ENCODE results near the gene NEFH.
A peak's percentile ranks its signal among the peaks of the same experiment; 100 is the strongest.

The NEFH gene

DNA sequence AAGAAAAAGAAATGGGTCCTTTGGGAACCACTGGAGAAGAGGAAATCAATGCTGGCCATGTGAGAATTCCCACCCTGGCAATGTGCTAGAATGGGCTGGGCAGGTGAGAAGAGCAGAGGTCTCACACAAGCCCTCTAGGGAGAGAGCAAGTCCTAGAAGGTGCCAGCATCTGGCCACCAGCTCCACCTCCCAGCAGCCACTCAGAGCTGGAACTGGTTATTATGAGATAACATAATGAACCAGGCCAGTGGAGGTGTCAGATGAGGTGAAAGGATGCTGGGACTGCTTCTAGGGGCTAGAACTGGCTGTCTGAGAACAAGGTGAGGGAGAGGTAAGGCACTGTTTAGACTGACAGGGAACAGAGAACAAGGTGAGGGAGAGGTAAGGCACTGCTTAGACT, 29.3 kb downstream of the NEFH start:
- no peak for DNase-seq

DNA sequence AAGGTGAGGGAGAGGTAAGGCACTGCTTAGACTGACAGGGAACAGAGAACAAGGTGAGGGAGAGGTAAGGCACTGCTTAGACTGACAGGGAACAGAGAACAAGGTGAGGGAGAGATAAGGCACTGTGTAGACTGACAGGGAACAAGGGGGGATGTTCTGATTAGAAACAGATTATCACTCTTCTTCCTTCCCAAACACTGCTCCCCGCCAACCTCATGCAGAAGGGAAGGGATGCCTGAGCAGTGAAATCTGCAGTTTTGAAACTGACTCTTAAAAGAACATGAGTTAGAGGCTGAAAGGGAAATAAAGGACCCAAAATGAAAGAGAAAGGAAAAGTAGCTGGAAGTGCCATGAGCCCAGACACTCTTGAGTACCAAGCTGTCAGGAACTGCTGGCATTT, 29.8 kb downstream of the NEFH start:
- DNase-seq: no peak

DNA sequence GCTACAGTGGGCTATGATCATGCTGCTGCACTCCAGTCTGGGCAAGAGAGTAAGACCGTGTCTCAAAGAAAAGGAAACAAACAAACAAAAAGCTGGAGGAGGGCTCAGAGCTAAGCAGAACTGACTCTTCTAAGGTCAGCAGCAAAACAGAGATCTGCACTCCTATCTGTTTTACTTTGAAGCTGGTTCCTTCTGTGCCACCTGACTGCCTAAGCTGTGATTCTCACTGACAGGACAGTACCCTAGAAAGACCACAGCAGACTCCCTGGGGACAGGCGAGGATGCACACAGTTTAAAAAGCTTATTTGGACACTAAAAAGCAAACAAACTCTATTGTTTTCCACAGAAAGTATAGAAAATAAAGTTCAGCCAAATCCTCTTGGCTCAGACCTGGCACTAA, 30.5 kb downstream of the NEFH start:
- DNase-seq: no peak

DNA sequence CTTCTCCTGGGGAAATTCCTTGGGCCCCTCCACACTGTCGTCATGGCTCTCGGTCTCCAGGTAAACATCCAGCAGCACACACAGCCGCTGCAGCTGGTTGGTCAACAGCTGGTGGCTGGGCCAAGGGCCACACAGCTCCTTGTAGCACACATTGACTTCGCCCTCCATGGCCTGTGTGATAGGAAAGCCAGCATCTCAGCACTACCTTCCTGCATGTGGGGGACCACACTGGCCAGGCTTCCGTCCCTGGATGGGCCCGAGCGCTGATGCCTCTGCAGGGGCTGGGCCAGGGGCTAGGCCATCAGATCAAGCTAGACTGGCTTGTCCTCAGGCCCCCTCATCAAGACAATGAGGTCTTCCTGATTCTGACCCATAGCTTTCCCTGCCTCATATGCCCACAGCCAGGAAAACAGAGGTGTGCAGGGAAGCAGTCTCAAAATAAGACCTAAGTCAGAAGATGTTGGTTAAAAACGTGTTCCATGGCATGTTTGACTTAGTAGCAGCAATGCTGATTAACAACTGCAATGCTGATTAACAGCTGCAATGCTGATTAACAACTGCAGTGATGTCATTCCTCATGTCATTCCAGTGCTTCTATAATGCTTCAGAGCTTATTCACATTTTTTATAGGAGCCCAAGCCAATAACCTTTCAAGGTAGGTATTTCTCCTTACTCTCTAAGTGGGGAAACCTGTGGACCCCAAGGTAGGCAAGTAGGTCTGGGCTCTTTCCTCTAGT, 31.3 kb downstream of the NEFH start:
- DNase-seq: no peak

DNA sequence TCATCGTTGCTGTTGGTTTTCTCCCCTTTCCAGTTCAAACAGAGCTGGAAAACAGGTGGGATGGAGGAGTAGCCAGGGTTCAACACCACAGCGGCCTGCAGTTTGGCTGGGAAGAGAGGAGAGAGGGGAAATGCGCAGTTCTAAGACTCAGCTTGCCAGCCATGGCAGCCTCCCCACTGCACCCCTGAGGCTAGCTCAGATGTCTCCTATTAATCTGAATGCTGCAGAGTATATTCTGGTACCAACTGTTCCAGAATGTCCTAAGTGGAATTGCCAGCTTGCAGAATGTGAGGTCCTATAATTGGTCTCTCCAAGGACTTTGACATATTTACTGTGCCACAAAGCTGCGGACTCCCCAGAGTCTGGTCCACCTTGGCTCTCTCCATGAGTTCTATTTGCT, 32.0 kb downstream of the NEFH start:
- no peak for DNase-seq

DNA sequence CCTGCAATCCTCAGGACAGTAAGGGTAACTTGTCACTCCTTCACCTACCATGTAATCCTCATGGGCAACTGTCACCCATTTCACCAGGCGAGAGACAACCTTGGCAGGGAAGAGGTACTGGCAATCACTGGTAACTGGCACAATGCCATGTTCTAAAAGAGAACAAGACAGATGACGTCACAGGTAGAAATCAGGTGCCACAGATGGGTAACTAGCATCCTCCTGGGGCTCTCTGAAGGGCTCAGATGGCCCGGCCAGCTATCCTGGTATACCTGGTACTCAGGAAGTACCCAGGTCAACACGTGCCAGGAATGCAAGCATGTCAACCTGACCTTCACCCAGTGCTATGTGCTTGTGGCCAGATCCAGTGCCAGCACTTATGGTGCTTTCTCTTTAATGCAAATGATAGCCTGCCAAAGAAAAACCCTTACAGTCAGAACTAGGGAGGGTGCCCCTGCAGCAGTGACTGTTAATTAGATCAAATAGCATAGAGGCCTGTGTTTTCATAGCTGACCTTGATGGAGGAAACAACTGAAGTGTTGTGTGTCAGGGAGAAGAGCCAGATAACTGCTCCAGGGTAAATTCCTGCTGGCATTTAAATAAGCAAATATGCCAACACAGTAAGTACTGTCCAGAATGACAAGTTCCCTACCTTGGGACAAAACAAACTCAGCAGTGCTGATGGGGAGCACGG, 37.3 kb downstream of the NEFH start:
- DNase-seq: peak; percentile 82

DNA sequence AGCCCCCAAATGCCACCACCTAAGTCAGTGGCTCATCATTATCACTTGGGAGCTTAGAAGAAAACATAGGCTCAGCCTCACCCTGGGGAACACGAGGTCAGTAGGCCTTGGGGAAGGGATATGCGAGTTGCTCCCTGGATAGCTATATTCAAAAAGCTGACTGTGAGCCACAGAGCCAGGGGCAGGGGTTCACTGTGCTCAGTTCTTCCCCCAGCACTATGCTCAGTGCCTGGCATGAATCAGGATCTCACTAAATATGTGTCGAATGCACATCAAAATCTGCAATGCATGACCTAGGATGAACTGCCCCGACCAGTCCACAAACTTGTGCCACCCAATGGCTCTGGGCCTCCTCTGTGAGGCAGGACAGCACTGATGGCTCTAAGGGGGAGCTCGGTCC, 38.4 kb downstream of the NEFH start:
- no peak for DNase-seq

DNA sequence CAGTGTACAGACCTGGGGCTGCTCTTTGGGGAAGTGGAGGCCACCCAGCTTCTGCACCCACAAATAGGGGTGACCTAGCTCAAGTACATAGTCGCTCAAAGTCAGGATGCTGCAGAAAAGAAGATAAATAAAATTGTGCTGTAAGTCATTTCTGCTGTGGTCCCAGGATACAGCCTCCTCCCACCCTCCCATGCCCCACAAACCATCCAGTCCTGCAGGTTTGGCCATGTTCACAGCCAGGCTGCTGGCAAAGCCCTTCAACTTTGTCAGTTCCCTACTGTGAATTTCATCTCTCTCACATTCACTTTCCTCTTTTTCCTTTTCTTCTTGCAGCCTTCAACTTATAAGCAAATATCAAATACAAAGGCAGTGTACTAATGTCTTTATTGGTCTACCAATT, 40.0 kb downstream of the NEFH start:
- no peak for DNase-seq

DNA sequence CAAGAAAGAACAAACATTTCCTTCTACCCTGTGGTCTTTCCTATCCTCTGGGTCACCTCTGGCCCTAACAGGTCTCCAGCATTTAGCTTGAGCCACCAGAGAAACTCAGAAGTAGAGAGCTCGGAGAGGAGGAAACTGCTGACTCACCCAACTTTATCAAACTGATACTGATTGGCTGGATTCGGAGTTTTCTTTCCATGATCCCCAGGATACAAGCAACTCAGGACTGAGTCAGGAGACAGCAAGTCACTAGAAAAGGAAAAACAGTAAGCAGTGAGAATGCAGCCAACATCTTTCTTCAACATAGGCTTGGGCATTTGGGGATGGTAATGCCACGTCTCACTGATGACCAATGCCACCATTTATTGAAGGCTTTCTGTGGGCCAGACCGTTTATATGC, 40.8 kb downstream of the NEFH start:
- DNase-seq: no peak

DNA sequence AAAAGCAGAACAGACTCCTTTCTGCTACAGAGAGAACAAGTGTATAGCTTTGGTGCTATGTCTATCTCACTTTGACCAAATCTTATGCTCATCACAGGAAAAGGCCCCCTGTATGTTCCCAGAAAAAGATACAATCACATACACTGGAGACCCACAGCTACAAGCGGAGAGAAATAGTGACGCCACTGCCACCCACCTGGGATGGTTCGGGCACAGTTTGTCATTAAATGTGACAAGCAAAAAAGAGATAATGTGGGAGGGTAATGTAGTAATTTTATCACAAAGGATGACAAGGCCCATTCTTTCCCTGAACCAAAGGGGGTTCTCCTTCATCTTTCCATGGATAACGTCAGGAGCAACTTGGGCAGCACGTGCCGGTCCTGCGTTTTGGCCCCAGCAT, 41.5 kb downstream of the NEFH start:
- no peak for DNase-seq

DNA sequence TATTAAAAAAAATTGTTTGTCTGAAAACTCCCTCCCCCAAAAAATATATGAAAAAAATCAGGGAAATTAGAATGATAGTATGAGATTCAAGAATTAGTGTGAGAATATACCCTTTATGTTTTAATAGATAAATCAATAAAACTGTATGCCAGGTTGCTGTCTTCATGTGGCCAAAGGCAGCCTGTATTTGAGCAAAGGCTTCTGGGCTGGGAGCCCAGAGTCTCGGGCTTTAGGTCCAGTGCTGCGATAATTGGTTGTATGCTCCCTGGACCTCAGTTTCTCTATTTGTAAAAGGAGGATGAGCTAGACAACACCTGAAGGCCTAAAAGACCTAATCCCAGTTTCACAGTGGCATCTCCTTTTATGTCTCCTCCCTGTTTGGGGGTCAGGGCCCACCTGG, 43.7 kb downstream of the NEFH start:
- DNase-seq: no peak

DNA sequence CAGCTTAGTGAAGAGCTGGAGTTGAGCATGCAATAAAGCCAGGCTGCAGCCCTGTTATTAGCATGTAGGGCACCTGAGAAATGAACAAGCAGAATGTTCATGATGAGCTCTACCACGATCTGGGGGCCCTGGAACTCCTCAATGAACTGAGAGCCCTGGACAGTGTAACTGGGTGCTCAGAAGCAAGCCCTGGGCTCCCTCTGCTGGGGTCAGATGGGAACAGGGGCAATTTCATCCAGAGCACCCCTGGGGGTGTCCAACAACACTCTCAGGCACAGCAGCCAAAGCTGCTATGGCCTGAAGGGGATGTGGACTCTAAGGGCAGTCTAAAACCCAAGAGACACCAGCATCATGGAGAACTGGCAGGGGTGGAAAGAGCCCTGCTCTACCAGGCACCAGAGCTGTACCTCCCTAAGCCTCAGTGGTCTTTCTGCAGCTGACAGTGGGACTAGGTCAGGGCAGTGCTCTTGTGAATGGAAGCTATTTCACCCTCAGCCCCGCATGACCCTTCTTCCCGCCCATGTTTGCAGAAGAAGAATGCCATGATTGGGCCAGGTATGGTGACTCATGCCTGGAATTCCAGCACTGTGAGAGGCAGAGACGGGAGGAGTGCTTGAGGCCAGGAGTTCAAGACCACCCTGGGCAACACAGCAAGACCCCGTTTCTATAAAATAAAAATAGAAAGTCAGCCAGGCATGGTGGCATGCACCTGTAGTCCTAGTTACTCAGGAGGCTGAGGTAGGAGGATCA, 44.6 kb downstream of the NEFH start:
- DNase-seq: no peak

DNA sequence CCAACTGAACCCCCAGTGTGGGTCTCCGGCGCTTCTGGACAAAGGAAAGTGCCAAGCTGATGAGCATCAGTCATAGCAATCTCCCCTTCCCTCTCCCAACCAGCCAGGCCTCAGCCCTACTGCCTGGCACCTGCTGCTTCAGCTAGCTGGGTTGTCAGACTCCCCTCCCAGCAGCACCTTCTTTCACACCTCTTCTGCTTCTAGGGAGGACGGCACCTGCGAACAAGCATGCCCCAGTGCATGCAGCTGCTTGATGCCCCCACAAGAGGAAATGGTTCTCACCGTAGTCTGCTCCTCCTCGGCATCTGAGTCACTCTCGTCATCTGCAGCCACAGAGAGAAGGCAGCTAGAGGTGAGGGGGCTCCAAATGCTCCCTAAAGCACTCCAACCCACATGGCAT, 48.1 kb downstream of the NEFH start:
- DNase-seq: no peak

DNA sequence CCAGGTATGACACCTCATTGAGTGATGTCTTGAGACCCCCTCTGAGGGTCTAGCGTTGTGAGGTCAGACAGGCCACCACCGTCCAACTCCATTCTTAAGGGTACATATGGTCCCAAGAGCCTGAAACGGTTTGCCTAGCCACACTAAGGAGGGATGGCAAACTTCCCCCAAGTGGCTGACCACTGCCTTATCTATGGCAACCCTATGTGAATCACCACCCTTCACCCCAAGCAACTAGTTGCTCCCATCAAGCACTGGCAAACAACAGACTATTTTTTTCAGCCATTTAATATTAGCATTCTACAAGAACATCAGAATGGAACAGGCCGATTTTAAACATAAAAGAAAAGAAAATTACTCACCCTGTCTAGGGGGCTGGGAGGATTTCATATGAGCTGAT, 50.7 kb downstream of the NEFH start:
- no peak for DNase-seq

DNA sequence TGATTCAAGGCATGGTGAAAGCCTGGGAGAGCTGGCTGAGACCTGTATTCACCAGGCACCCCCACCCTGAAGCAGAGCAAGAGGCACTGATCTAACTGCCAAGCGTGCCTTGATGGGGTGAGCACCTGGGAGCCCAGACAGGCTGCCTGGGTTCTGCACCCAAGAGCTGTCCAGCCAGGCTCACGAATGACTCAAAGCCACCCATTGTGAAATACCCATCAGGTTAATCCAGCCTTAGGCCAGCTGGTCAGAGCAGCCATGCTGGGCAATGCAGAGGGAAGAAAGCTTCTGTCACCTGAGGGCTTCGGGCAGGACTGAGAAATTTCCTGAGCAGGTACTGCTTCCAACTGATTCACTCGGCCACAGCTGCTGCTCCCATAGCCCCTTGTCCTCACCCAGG, 51.4 kb downstream of the NEFH start:
- DNase-seq: no peak

DNA sequence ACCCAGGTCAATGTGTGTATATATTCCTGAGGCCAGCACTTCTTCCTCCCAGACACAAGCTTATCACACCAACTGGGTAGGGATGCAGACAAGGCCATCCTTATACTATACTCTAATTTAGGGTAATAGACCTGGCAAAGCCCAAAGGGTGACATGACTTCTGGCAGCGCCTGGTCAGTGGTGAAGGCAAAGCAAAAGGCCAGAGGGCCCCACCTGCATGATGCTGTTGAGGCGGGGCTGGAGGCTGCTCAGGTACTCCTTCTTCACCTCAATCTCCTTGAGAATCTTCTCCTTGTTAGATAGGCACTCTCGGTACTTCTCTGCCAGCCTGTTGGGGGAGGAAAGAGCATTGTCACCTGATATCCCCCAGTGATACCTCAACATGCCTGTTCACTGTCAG, 56.4 kb downstream of the NEFH start:
- no peak for DNase-seq

DNA sequence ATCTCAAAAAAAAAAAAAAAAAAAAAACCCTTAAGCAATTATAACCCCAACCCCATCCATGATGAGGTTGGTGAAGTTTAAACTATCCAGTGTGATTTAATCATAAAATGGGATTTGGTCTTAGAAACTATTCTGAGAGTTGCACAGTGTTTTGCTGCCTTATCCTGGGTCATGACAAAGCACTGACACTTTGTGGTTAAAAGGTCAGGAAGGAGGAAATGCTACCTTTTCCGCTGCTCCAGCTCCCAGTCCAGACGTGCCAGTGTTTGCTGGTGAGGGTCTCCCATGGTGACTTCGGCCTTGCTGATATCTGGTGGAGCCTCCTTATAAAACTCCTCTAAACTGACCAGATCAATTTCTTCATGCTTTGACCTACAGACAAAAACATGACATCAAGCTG, 59.1 kb downstream of the NEFH start:
- no peak for DNase-seq

Measured in NCI-H1048 (cell line).